Caco-2 (cell line): ENCODE data around the gene TRABD2A. TPM values are rescaled to one million over a fixed set of nuclear protein-coding genes. Genes with fewer than 3 reads are reported as not detected.

Source experiments
- BruUV-seq: library from RNA; stranded (reverse); fragments of 400-500 nt; replicated peaks from 2 replicates; lab custom pipeline; 2021; lab: Mats Ljungman, UMichigan
- CTCF ChIA-PET: fragments of 300-600 bp; sonication (Branson Sonifier 250); formaldehyde crosslinking; loops from one replicate; lab custom pipeline; 2022; ENCODE audit warnings: antibody characterized with exemption; lab: Charles Lee
- POLR2A ChIA-PET: fragments of 300-600 bp; sonication (Branson Sonifier 250); formaldehyde crosslinking; loops from one replicate; lab custom pipeline; 2022; ENCODE audit warnings: antibody characterized with exemption; lab: Charles Lee
- DNase-seq, 2 experiments: peaks; one replicate each; pipeline versions ENCODE4 v3.0.0 to v3.0.0-alpha.2; 2020 to 2022
- H3K27me3 ChIP-seq: replicated peaks from 2 replicates; pipeline ENCODE4 v1.6.0; 2011; ENCODE audit warnings: low read length; ENCODE audit not compliant: control insufficient read depth, insufficient read depth
- H3K36me3 ChIP-seq: 2 replicates; pipeline ENCODE4 v1.5.1; 2011; ENCODE audit warnings: low read length; ENCODE audit not compliant: control insufficient read depth, insufficient read depth
- H3K4me1 ChIP-seq: fragments of 250-450 bp; sonication (Bioruptor Pico); 2 replicates; pipeline ENCODE4 v1.5.1; 2020; ENCODE audit warnings: mild to moderate bottlenecking
- H3K4me3 ChIP-seq: 2 replicates; pipeline ENCODE4 v1.5.1; 2011; ENCODE audit warnings: low read depth, mild to moderate bottlenecking, control low read depth, low read length
- H3K9me3 ChIP-seq: fragments of 250-450 bp; sonication (Bioruptor Pico); 2 replicates; pipeline ENCODE4 v1.5.1; 2020; ENCODE audit warnings: mild to moderate bottlenecking, moderate library complexity
- H3K27ac Mint-ChIP-seq: one replicate; pipeline ENCODE4 v1.8.0; 2022; ENCODE audit warnings: mixed read lengths; ENCODE audit not compliant: unreplicated experiment
- H3K27me3 Mint-ChIP-seq: one replicate; pipeline ENCODE4 v1.8.0; 2022; ENCODE audit warnings: mixed read lengths; ENCODE audit not compliant: insufficient read depth, unreplicated experiment
- H3K36me3 Mint-ChIP-seq: one replicate; pipeline ENCODE4 v1.8.0; 2022; ENCODE audit warnings: mild to moderate bottlenecking, mixed read lengths; ENCODE audit not compliant: insufficient read depth, unreplicated experiment
- H3K4me1 Mint-ChIP-seq: one replicate; pipeline ENCODE4 v1.8.0; 2022; ENCODE audit warnings: low read depth, mixed read lengths; ENCODE audit not compliant: unreplicated experiment
- H3K4me3 Mint-ChIP-seq: one replicate; pipeline ENCODE4 v1.8.0; 2022; ENCODE audit warnings: mild to moderate bottlenecking, moderate library complexity, mixed read lengths; ENCODE audit not compliant: unreplicated experiment
- H3K9me3 Mint-ChIP-seq: one replicate; pipeline ENCODE4 v1.8.0; 2022; ENCODE audit warnings: mixed read lengths; ENCODE audit not compliant: unreplicated experiment
- CTCF ChIP-seq, 2 experiments: fragments of 200-600 bp in 1 of 2; IDR thresholded peaks; 1 replicate in 1 of 2; 2 replicates in 1 of 2; pipeline versions ENCODE4 v1.5.1 to v1.8.0; 2011 to 2022; ENCODE audit warnings: antibody characterized with exemption in 1 of 2, control low read depth in 1 of 2, inconsistent platforms in 1 of 2, low read depth in 1 of 2, low read length in 1 of 2, mild to moderate bottlenecking in 1 of 2, moderate library complexity in 1 of 2; ENCODE audit not compliant: insufficient read depth in 1 of 2, severe bottlenecking in 1 of 2, unreplicated experiment in 1 of 2
- intact Hi-C: fragments of 100-400 bp; cut with micrococcal nuclease; formaldehyde crosslinking; loops from one replicate; pipeline ENCODE4 v1.10.0; 2022; ENCODE audit not compliant: unreplicated experiment
- total RNA-seq: library from RNA; stranded (reverse); gene quantifications from 2 replicates; pipeline ENCODE4 v1.2.3, GENCODE V29; 2022

The TRABD2A gene
- total RNA-seq, 1 experiment from 2014 or later: 1.4 TPM

GRCh38 chr2:84811839-84812431, 68.9 kb downstream of the TRABD2A start:
- no peaks in the 10 kb centered on the region for H3K9me3 Mint-ChIP-seq
- no peaks in the 10 kb centered on the region for H3K4me1 ChIP-seq
- H3K4me1 Mint-ChIP-seq: no peaks in the 10 kb centered on the region
- H3K36me3 ChIP-seq: no peaks in the 10 kb centered on the region
- DNase-seq: no peak
- H3K36me3 Mint-ChIP-seq: no peaks in the 10 kb centered on the region
- intact Hi-C loops: no loop called here
- no TSS peak for BruUV-seq
- H3K27me3 ChIP-seq: no peaks in the 10 kb centered on the region
- no peak for TF ChIP-seq CTCF (IDR thresholded peaks at IDR 0.05; ENCODE audit: insufficient read depth in 1 of 2, low read depth in 1 of 2, low read length in 1 of 2, severe bottlenecking in 1 of 2, unreplicated experiment in 1 of 2)
- ChIA-PET CTCF (no interaction called here), POLR2A (no interaction called here)
- no peaks in the 10 kb centered on the region for H3K9me3 ChIP-seq
- H3K4me3 Mint-ChIP-seq: no peak overlapping the region
- H3K27me3 Mint-ChIP-seq: peaks cover 14% of the 10 kb centered on the region
- no peak overlapping the region for H3K27ac Mint-ChIP-seq
- no peak overlapping the region for H3K4me3 ChIP-seq

- Histone ChIP-seq H3K4me3 (no peak overlapping the region), H3K9me3 (no peaks in the 10 kb centered on the region), H3K4me1 (no peaks in the 10 kb centered on the region), H3K27me3 (no peaks in the 10 kb centered on the region), H3K36me3 (no peaks in the 10 kb centered on the region)
- H3K9me3 Mint-ChIP-seq: no peaks in the 10 kb centered on the region
- no peak overlapping the region for H3K4me3 Mint-ChIP-seq
- ChIA-PET POLR2A (no interaction called here), CTCF (no interaction called here)
- no peak for DNase-seq
- H3K27ac Mint-ChIP-seq: no peak overlapping the region
- no peak for TF ChIP-seq CTCF (IDR thresholded peaks at IDR 0.05; ENCODE audit: insufficient read depth in 1 of 2, low read depth in 1 of 2, low read length in 1 of 2, severe bottlenecking in 1 of 2, unreplicated experiment in 1 of 2)
- H3K4me1 Mint-ChIP-seq: no peaks in the 10 kb centered on the region
- no peaks in the 10 kb centered on the region for H3K36me3 Mint-ChIP-seq
- peaks cover 6% of the 10 kb centered on the region for H3K27me3 Mint-ChIP-seq
- BruUV-seq: no TSS peak
- intact Hi-C loops: no loop called here
These were observed 72.6 kb downstream of the TRABD2A start for GRCh38 chr2:84808279-84808678.

- no TSS peak for BruUV-seq
- no peaks in the 10 kb centered on the region for H3K9me3 Mint-ChIP-seq
- ChIA-PET POLR2A (no interaction called here), CTCF (no interaction called here)
- Histone ChIP-seq H3K36me3 (no peaks in the 10 kb centered on the region), H3K9me3 (no peaks in the 10 kb centered on the region), H3K27me3 (no peaks in the 10 kb centered on the region), H3K4me3 (no peak overlapping the region), H3K4me1 (no peaks in the 10 kb centered on the region)
- DNase-seq: no peak
- H3K4me3 Mint-ChIP-seq: no peak overlapping the region
- H3K27ac Mint-ChIP-seq: no peak overlapping the region
- H3K36me3 Mint-ChIP-seq: no peaks in the 10 kb centered on the region
- H3K27me3 Mint-ChIP-seq: peaks cover 3% of the 10 kb centered on the region
- no peaks in the 10 kb centered on the region for H3K4me1 Mint-ChIP-seq
- no peak for TF ChIP-seq CTCF (IDR thresholded peaks at IDR 0.05; ENCODE audit: insufficient read depth in 1 of 2, low read depth in 1 of 2, low read length in 1 of 2, severe bottlenecking in 1 of 2, unreplicated experiment in 1 of 2)
- intact Hi-C loops: no loop called here
These were observed 73.8 kb downstream of the TRABD2A start for GRCh38 chr2:84807063-84807485.
